ENCODE results near the gene HUWE1. TPM values are rescaled to one million over a fixed set of nuclear protein-coding genes. Genes with fewer than 3 reads are reported as not detected.

Gene HUWE1
- total and polyA plus RNA-seq, 5 donors from 2014 or later, result 7.3 to 204 (median 9.3) TPM

- H3K27me3 Mint-ChIP-seq, result no peaks in the 10 kb centered on the region
- Histone ChIP-seq H3K27me3 (ENCODE audit: control insufficient read depth, insufficient read depth, low read length) (no peaks in the 10 kb centered on the region), H3K9me3 (ENCODE audit: control insufficient read depth in 2 of 2, low read length in 2 of 2) (no peaks in the 10 kb centered on the region), H3K4me3 (ENCODE audit: low read depth, low read length) (no peak overlapping the region), H3K27ac (ENCODE audit: insufficient read depth, low read length, poor library complexity, severe bottlenecking) (no peak overlapping the region), H3K4me1 (ENCODE audit: control insufficient read depth, insufficient read depth, low read length, poor library complexity, severe bottlenecking) (no peaks in the 10 kb centered on the region), H3K36me3 (ENCODE audit: control insufficient read depth, insufficient read depth, low read length) (peaks cover 69% of the 10 kb centered on the region)
- H3K9me3 Mint-ChIP-seq, result no peaks in the 10 kb centered on the region
- no peak for ATAC-seq (ENCODE audit: low read depth in 2 of 2)
- no peak for DNase-seq
- no peak overlapping the region for H3K27ac Mint-ChIP-seq
- no peak overlapping the region for H3K4me3 Mint-ChIP-seq
- H3K4me1 Mint-ChIP-seq, result no peaks in the 10 kb centered on the region
- peaks cover 25% of the 10 kb centered on the region for H3K36me3 Mint-ChIP-seq
Observed at GRCh38 chrX:53580742-53581504, 105.6 kb downstream of the HUWE1 start.

- DNase-seq, result no peak
- Mint-ChIP-seq H3K27me3 (no peaks in the 10 kb centered on the region), H3K4me3 (no peak overlapping the region), H3K9me3 (peaks cover 0 to 1% (median 0%) of the 10 kb centered on the region in 7 donors), H3K4me1 (no peaks in the 10 kb centered on the region), H3K36me3 (peaks cover 11% of the 10 kb centered on the region), H3K27ac (no peak overlapping the region)
- H3K4me3 ChIP-seq (ENCODE audit: low read depth, low read length), result no peak overlapping the region
- no peaks in the 10 kb centered on the region for H3K4me1 ChIP-seq (ENCODE audit: control insufficient read depth, insufficient read depth, low read length, poor library complexity, severe bottlenecking)
- H3K9me3 ChIP-seq (ENCODE audit: control insufficient read depth in 2 of 2, low read length in 2 of 2), result no peaks in the 10 kb centered on the region
- H3K36me3 ChIP-seq (ENCODE audit: control insufficient read depth, insufficient read depth, low read length), result peaks cover 86% of the 10 kb centered on the region
- no peak overlapping the region for H3K27ac ChIP-seq (ENCODE audit: insufficient read depth, low read length, poor library complexity, severe bottlenecking)
- no peaks in the 10 kb centered on the region for H3K27me3 ChIP-seq (ENCODE audit: control insufficient read depth, insufficient read depth, low read length)
- no peak for ATAC-seq (ENCODE audit: low read depth in 2 of 2)
Observed at GRCh38 chrX:53571494-53571893, 115.0 kb downstream of the HUWE1 start.

GRCh38 chrX:53563324-53563723 lies 123.2 kb downstream of the HUWE1 start:
- ATAC-seq (ENCODE audit: low read depth in 2 of 2) (no peak), DNase-seq (no peak)
- Mint-ChIP-seq H3K36me3 (peaks cover 13% of the 10 kb centered on the region), H3K4me1 (no peaks in the 10 kb centered on the region), H3K9me3 (peaks cover 0 to 1% (median 0%) of the 10 kb centered on the region in 7 donors), H3K4me3 (no peak overlapping the region), H3K27ac (peak overlapping the region in 2 of 3 donors; percentile 18 to 26), H3K27me3 (no peaks in the 10 kb centered on the region)
- no peaks in the 10 kb centered on the region for H3K27me3 ChIP-seq (ENCODE audit: control insufficient read depth, insufficient read depth, low read length)
- H3K4me3 ChIP-seq (ENCODE audit: low read depth, low read length), result no peak overlapping the region
- no peak overlapping the region for H3K27ac ChIP-seq (ENCODE audit: insufficient read depth, low read length, poor library complexity, severe bottlenecking)
- peaks cover 95% of the 10 kb centered on the region for H3K36me3 ChIP-seq (ENCODE audit: control insufficient read depth, insufficient read depth, low read length)
- H3K9me3 ChIP-seq (ENCODE audit: control insufficient read depth in 2 of 2, low read length in 2 of 2), result no peaks in the 10 kb centered on the region
- no peaks in the 10 kb centered on the region for H3K4me1 ChIP-seq (ENCODE audit: control insufficient read depth, insufficient read depth, low read length, poor library complexity, severe bottlenecking)

GRCh38 chrX:53561912-53562311 lies 124.6 kb downstream of the HUWE1 start:
- no peak overlapping the region for H3K4me3 ChIP-seq (ENCODE audit: low read depth, low read length)
- no peak overlapping the region for H3K27ac ChIP-seq (ENCODE audit: insufficient read depth, low read length, poor library complexity, severe bottlenecking)
- no peaks in the 10 kb centered on the region for H3K4me1 ChIP-seq (ENCODE audit: control insufficient read depth, insufficient read depth, low read length, poor library complexity, severe bottlenecking)
- Mint-ChIP-seq H3K36me3 (peaks cover 13% of the 10 kb centered on the region), H3K27ac (no peak overlapping the region), H3K9me3 (peaks cover 0 to 1% (median 0%) of the 10 kb centered on the region in 7 donors), H3K27me3 (no peaks in the 10 kb centered on the region), H3K4me3 (no peak overlapping the region), H3K4me1 (no peaks in the 10 kb centered on the region)
- H3K36me3 ChIP-seq (ENCODE audit: control insufficient read depth, insufficient read depth, low read length), result peaks cover 96% of the 10 kb centered on the region
- no peak for DNase-seq
- no peaks in the 10 kb centered on the region for H3K9me3 ChIP-seq (ENCODE audit: control insufficient read depth in 2 of 2, low read length in 2 of 2)
- ATAC-seq (ENCODE audit: low read depth in 2 of 2), result no peak
- H3K27me3 ChIP-seq (ENCODE audit: control insufficient read depth, insufficient read depth, low read length), result no peaks in the 10 kb centered on the region

GRCh38 chrX:53558646-53559045 lies 127.9 kb downstream of the HUWE1 start:
- no peaks in the 10 kb centered on the region for H3K27me3 ChIP-seq (ENCODE audit: control insufficient read depth, insufficient read depth, low read length)
- no peak overlapping the region for H3K27ac Mint-ChIP-seq
- ATAC-seq (ENCODE audit: low read depth in 2 of 2) (no peak), DNase-seq (no peak)
- H3K4me3 Mint-ChIP-seq, result no peak overlapping the region
- peaks cover 91% of the 10 kb centered on the region for H3K36me3 ChIP-seq (ENCODE audit: control insufficient read depth, insufficient read depth, low read length)
- H3K27ac ChIP-seq (ENCODE audit: insufficient read depth, low read length, poor library complexity, severe bottlenecking), result no peak overlapping the region
- H3K4me1 Mint-ChIP-seq, result no peaks in the 10 kb centered on the region
- no peaks in the 10 kb centered on the region for H3K9me3 ChIP-seq (ENCODE audit: control insufficient read depth in 2 of 2, low read length in 2 of 2)
- H3K4me1 ChIP-seq (ENCODE audit: control insufficient read depth, insufficient read depth, low read length, poor library complexity, severe bottlenecking), result no peaks in the 10 kb centered on the region
- no peak overlapping the region for H3K4me3 ChIP-seq (ENCODE audit: low read depth, low read length)
- peaks cover 0 to 1% (median 0%) of the 10 kb centered on the region in 7 donors for H3K9me3 Mint-ChIP-seq
- H3K27me3 Mint-ChIP-seq, result no peaks in the 10 kb centered on the region
- peaks cover 12% of the 10 kb centered on the region for H3K36me3 Mint-ChIP-seq

- Histone ChIP-seq H3K4me1 (ENCODE audit: control insufficient read depth, insufficient read depth, low read length, poor library complexity, severe bottlenecking) (no peaks in the 10 kb centered on the region), H3K27me3 (ENCODE audit: control insufficient read depth, insufficient read depth, low read length) (no peaks in the 10 kb centered on the region), H3K27ac (ENCODE audit: insufficient read depth, low read length, poor library complexity, severe bottlenecking) (no peak overlapping the region), H3K36me3 (ENCODE audit: control insufficient read depth, insufficient read depth, low read length) (peaks cover 84% of the 10 kb centered on the region), H3K4me3 (ENCODE audit: low read depth, low read length) (no peak overlapping the region), H3K9me3 (ENCODE audit: control insufficient read depth in 2 of 2, low read length in 2 of 2) (no peaks in the 10 kb centered on the region)
- DNase-seq (no peak), ATAC-seq (ENCODE audit: low read depth in 2 of 2) (no peak)
- no peaks in the 10 kb centered on the region for H3K27me3 Mint-ChIP-seq
- H3K4me1 Mint-ChIP-seq, result no peaks in the 10 kb centered on the region
- H3K27ac Mint-ChIP-seq, result no peak overlapping the region
- H3K9me3 Mint-ChIP-seq, result peaks cover 0 to 1% (median 0%) of the 10 kb centered on the region in 7 donors
- H3K4me3 Mint-ChIP-seq, result no peak overlapping the region
- peaks cover 19% of the 10 kb centered on the region for H3K36me3 Mint-ChIP-seq
Observed at GRCh38 chrX:53556868-53557267, 129.7 kb downstream of the HUWE1 start.

GRCh38 chrX:53550756-53551463 lies 135.6 kb downstream of the HUWE1 start:
- H3K9me3 Mint-ChIP-seq, result peaks cover 0 to 1% (median 0%) of the 10 kb centered on the region in 7 donors
- no peak for DNase-seq
- no peaks in the 10 kb centered on the region for H3K4me1 ChIP-seq (ENCODE audit: control insufficient read depth, insufficient read depth, low read length, poor library complexity, severe bottlenecking)
- no peaks in the 10 kb centered on the region for H3K27me3 ChIP-seq (ENCODE audit: control insufficient read depth, insufficient read depth, low read length)
- H3K27me3 Mint-ChIP-seq, result no peaks in the 10 kb centered on the region
- H3K4me3 Mint-ChIP-seq, result no peak overlapping the region
- H3K36me3 Mint-ChIP-seq, result peaks cover 18% of the 10 kb centered on the region
- no peak overlapping the region for H3K27ac Mint-ChIP-seq
- H3K4me3 ChIP-seq (ENCODE audit: low read depth, low read length), result no peak overlapping the region
- ATAC-seq (ENCODE audit: low read depth in 2 of 2), result no peak
- H3K4me1 Mint-ChIP-seq, result no peaks in the 10 kb centered on the region
- no peak overlapping the region for H3K27ac ChIP-seq (ENCODE audit: insufficient read depth, low read length, poor library complexity, severe bottlenecking)
- peaks cover 78% of the 10 kb centered on the region for H3K36me3 ChIP-seq (ENCODE audit: control insufficient read depth, insufficient read depth, low read length)
- H3K9me3 ChIP-seq (ENCODE audit: control insufficient read depth in 2 of 2, low read length in 2 of 2), result no peaks in the 10 kb centered on the region

All from CD4-positive, CD25-positive, alpha-beta regulatory T cell (primary cell).